ENCODE results near the gene INPP5E.

DNA sequence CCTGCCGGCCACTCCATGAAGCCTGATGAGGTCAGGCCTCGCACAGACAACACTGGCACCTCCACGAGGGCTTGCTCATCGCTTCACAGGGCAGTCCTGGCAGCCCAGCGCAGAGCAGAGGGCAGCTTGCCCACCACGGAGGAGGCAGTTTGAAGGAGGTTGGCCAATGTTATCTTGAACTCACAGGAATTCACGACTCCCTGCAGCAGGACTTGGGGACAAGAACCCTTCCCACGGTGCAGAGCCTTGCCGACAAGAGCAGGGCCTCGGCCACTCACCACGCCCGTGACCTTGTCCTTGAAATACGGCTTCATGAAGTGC is 44.7 kb downstream of the INPP5E start:
- TF ChIP-seq EZH2 (IDR thresholded peaks at IDR 0.05; ENCODE audit: borderline replicate concordance, insufficient read depth, low read depth, low read length, poor library complexity, severe bottlenecking): no peak
- TF ChIP-seq, protein P1, sequence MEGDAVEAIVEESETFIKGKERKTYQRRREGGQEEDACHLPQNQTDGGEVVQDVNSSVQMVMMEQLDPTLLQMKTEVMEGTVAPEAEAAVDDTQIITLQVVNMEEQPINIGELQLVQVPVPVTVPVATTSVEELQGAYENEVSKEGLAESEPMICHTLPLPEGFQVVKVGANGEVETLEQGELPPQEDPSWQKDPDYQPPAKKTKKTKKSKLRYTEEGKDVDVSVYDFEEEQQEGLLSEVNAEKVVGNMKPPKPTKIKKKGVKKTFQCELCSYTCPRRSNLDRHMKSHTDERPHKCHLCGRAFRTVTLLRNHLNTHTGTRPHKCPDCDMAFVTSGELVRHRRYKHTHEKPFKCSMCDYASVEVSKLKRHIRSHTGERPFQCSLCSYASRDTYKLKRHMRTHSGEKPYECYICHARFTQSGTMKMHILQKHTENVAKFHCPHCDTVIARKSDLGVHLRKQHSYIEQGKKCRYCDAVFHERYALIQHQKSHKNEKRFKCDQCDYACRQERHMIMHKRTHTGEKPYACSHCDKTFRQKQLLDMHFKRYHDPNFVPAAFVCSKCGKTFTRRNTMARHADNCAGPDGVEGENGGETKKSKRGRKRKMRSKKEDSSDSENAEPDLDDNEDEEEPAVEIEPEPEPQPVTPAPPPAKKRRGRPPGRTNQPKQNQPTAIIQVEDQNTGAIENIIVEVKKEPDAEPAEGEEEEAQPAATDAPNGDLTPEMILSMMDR (IDR thresholded peaks at IDR 0.05): no peak
